Caco-2 (cell line): ENCODE data around the gene RIPK3. TPM values are rescaled to one million over a fixed set of nuclear protein-coding genes. Genes with fewer than 3 reads are reported as not detected.
A peak's percentile ranks its signal among the peaks of the same experiment; 100 is the strongest.
"Not testable (repeated sequence)": the region's sequence is repeated elsewhere in the genome, so short reads cannot be mapped to it uniquely, and the experiment has no call there.

Experiments
- BruUV-seq: library from RNA; stranded (reverse); fragments of 400-500 nt; replicated peaks from 2 replicates; lab custom pipeline; 2021; lab: Mats Ljungman, UMichigan
- CTCF ChIA-PET: fragments of 300-600 bp; sonication (Branson Sonifier 250); formaldehyde crosslinking; loops from one replicate; lab custom pipeline; 2022; ENCODE audit warnings: antibody characterized with exemption; lab: Charles Lee
- POLR2A ChIA-PET: fragments of 300-600 bp; sonication (Branson Sonifier 250); formaldehyde crosslinking; loops from one replicate; lab custom pipeline; 2022; ENCODE audit warnings: antibody characterized with exemption; lab: Charles Lee
- DNase-seq, 2 experiments: peaks; one replicate each; pipeline versions ENCODE4 v3.0.0 to v3.0.0-alpha.2; 2020 to 2022
- H3K27me3 ChIP-seq: replicated peaks from 2 replicates; pipeline ENCODE4 v1.6.0; 2011; ENCODE audit warnings: low read length; ENCODE audit not compliant: control insufficient read depth, insufficient read depth
- H3K36me3 ChIP-seq: 2 replicates; pipeline ENCODE4 v1.5.1; 2011; ENCODE audit warnings: low read length; ENCODE audit not compliant: control insufficient read depth, insufficient read depth
- H3K4me1 ChIP-seq: fragments of 250-450 bp; sonication (Bioruptor Pico); 2 replicates; pipeline ENCODE4 v1.5.1; 2020; ENCODE audit warnings: mild to moderate bottlenecking
- H3K4me3 ChIP-seq: 2 replicates; pipeline ENCODE4 v1.5.1; 2011; ENCODE audit warnings: low read depth, mild to moderate bottlenecking, control low read depth, low read length
- H3K9me3 ChIP-seq: fragments of 250-450 bp; sonication (Bioruptor Pico); 2 replicates; pipeline ENCODE4 v1.5.1; 2020; ENCODE audit warnings: mild to moderate bottlenecking, moderate library complexity
- H3K27ac Mint-ChIP-seq: one replicate; pipeline ENCODE4 v1.8.0; 2022; ENCODE audit warnings: mixed read lengths; ENCODE audit not compliant: unreplicated experiment
- H3K27me3 Mint-ChIP-seq: one replicate; pipeline ENCODE4 v1.8.0; 2022; ENCODE audit warnings: mixed read lengths; ENCODE audit not compliant: insufficient read depth, unreplicated experiment
- H3K36me3 Mint-ChIP-seq: one replicate; pipeline ENCODE4 v1.8.0; 2022; ENCODE audit warnings: mild to moderate bottlenecking, mixed read lengths; ENCODE audit not compliant: insufficient read depth, unreplicated experiment
- H3K4me1 Mint-ChIP-seq: one replicate; pipeline ENCODE4 v1.8.0; 2022; ENCODE audit warnings: low read depth, mixed read lengths; ENCODE audit not compliant: unreplicated experiment
- H3K4me3 Mint-ChIP-seq: one replicate; pipeline ENCODE4 v1.8.0; 2022; ENCODE audit warnings: mild to moderate bottlenecking, moderate library complexity, mixed read lengths; ENCODE audit not compliant: unreplicated experiment
- H3K9me3 Mint-ChIP-seq: one replicate; pipeline ENCODE4 v1.8.0; 2022; ENCODE audit warnings: mixed read lengths; ENCODE audit not compliant: unreplicated experiment
- intact Hi-C: fragments of 100-400 bp; cut with micrococcal nuclease; formaldehyde crosslinking; loops from one replicate; pipeline ENCODE4 v1.10.0; 2022; ENCODE audit not compliant: unreplicated experiment
- total RNA-seq: library from RNA; stranded (reverse); gene quantifications from 2 replicates; pipeline ENCODE4 v1.2.3, GENCODE V29; 2022
- TF ChIP-seq, protein P1 (sequence below), 2 experiments: fragments of 200-600 bp in 1 of 2; IDR thresholded peaks; 1 replicate in 1 of 2; 2 replicates in 1 of 2; pipeline versions ENCODE4 v1.5.1 to v1.8.0; 2011 to 2022; ENCODE audit warnings: antibody characterized with exemption in 1 of 2, control low read depth in 1 of 2, inconsistent platforms in 1 of 2, low read depth in 1 of 2, low read length in 1 of 2, mild to moderate bottlenecking in 1 of 2, moderate library complexity in 1 of 2; ENCODE audit not compliant: insufficient read depth in 1 of 2, severe bottlenecking in 1 of 2, unreplicated experiment in 1 of 2

The RIPK3 gene
- total RNA-seq, 1 experiment from 2014 or later, result 1.5 TPM

DNA sequence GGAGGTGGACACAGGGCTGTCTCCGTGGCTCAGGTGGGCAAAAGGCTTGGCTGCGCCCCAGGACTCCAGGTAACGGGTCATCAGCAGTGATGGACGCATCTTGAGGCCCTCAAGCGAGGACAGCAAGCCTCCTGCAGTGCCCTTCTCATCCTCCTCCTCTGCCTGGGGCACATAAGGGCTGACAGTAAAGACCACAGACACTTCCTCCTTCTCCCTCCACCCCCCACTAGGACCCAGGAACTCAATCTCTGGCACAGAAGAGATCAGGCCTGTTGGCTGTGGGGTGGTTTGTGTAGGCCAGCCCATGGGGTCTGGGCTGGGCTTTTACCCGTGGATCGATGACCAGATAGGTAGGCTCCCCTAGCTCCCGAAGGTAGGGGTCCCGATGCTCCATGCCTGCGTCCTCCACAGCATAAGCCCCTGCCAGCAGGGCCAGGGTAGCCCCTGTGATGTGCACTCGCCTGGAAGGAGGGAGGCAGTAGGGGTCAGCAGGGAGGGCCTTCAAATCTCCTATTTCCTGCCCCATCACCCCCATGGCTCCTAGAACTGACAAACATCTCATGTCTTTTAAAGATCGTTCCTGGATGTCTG lies 10.6 kb downstream of the RIPK3 start:
- TF ChIP-seq, protein P1, sequence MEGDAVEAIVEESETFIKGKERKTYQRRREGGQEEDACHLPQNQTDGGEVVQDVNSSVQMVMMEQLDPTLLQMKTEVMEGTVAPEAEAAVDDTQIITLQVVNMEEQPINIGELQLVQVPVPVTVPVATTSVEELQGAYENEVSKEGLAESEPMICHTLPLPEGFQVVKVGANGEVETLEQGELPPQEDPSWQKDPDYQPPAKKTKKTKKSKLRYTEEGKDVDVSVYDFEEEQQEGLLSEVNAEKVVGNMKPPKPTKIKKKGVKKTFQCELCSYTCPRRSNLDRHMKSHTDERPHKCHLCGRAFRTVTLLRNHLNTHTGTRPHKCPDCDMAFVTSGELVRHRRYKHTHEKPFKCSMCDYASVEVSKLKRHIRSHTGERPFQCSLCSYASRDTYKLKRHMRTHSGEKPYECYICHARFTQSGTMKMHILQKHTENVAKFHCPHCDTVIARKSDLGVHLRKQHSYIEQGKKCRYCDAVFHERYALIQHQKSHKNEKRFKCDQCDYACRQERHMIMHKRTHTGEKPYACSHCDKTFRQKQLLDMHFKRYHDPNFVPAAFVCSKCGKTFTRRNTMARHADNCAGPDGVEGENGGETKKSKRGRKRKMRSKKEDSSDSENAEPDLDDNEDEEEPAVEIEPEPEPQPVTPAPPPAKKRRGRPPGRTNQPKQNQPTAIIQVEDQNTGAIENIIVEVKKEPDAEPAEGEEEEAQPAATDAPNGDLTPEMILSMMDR (IDR thresholded peaks at IDR 0.05; ENCODE audit: insufficient read depth in 1 of 2, low read depth in 1 of 2, low read length in 1 of 2, severe bottlenecking in 1 of 2, unreplicated experiment in 1 of 2), result no peak
- H3K27me3 ChIP-seq, result no peaks in the 10 kb centered on the region; the same call in 1 of the 2 replicates
- intact Hi-C loops, result no loop called here
- ChIA-PET CTCF (interaction anchor here (3.1 kb wide), 1 partner anchor 103 kb away, joined by 12 read pairs; no protein-coding TSS in a partner anchor), POLR2A (interaction anchor here (0.6 kb wide), 1 partner anchor 108 kb away, joined by 3 read pairs; no protein-coding TSS in a partner anchor)
- H3K4me1 ChIP-seq, result peaks cover 9% of the 10 kb centered on the region
- Mint-ChIP-seq H3K36me3 (peaks cover 7% of the 10 kb centered on the region), H3K27me3 (no peaks in the 10 kb centered on the region), H3K4me1 (peaks cover 7% of the 10 kb centered on the region), H3K4me3 (no peak overlapping the region), H3K27ac (no peak overlapping the region), H3K9me3 (no peaks in the 10 kb centered on the region)
- H3K36me3 ChIP-seq, result no peaks in the 10 kb centered on the region
- H3K9me3 ChIP-seq, result no peaks in the 10 kb centered on the region
- BruUV-seq, result no TSS peak
- DNase-seq, result no peak
- no peak overlapping the region for H3K4me3 ChIP-seq

DNA sequence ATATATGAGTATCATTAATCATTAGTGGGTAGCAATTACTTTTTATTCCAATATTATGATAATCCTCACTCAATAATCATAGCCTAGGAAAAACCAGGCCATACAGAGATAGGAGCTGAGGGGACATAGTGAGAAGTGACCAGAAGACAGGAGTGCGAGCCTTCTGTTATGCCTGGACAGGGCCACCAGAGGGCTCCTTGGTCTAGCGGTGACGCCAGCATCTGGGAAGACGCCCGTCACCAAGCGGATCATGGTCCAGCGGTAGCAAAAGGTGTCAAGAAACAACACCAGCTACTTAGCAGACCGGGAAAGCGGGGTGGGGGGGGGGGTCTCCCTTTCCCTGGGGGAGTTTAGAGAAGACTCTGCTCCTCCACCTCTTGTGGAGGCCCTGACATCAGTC lies 11.9 kb downstream of the RIPK3 start:
- H3K9me3 ChIP-seq, H3K4me3 Mint-ChIP-seq, H3K4me1 ChIP-seq, POLR2A ChIA-PET, H3K4me1 Mint-ChIP-seq, H3K4me3 ChIP-seq, BruUV-seq, H3K9me3 Mint-ChIP-seq, H3K36me3 ChIP-seq, H3K27me3 Mint-ChIP-seq, H3K27me3 ChIP-seq, H3K27ac Mint-ChIP-seq, H3K36me3 Mint-ChIP-seq: not testable (repeated sequence)
- TF ChIP-seq, protein P1 (IDR thresholded peaks at IDR 0.05; ENCODE audit: insufficient read depth in 1 of 2, low read depth in 1 of 2, low read length in 1 of 2, severe bottlenecking in 1 of 2, unreplicated experiment in 1 of 2), result peak in 1 of 2 experiments; percentile 67
- DNase-seq, result peak; percentile 63 to 69
- intact Hi-C loops, result loop anchor here (1.0 kb wide), 2 partner anchors 103 to 108 kb away; no protein-coding TSS in a partner anchor
- CTCF ChIA-PET, result interaction anchor here (1.0 to 3.1 kb wide), 3 partner anchors 103 to 109 kb away, joined by 3 to 12 read pairs (median 3); no protein-coding TSS in a partner anchor

DNA sequence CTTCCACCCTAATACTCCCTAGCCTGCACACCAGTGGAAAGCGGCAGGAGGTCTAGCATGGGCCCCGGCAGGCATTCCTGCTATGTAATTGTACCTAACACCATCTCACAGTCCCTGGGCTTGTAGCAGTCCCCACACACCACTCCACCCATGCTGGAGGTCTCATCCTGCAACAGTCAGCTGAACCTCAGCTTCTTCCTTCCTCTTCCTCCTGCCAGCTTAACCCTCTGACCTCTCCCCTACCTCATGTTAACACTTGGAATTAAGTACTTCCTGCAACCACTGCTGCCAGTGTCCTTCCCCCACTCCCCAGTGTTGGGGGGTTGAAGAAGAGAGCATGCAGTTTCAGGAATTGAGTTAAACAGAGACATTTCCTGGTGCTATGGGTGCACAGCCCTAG lies 12.5 kb downstream of the RIPK3 start:
- no peaks in the 10 kb centered on the region; the same call in 1 of the 2 replicates for H3K27me3 ChIP-seq
- no TSS peak for BruUV-seq

More for the DNA sequence above, 12.5 kb downstream of the RIPK3 start:
- H3K27me3 Mint-ChIP-seq, result no peaks in the 10 kb centered on the region
- no peak overlapping the region for H3K27ac Mint-ChIP-seq
- CTCF ChIA-PET, result interaction anchor here (0.6 to 3.1 kb wide), 4 partner anchors 103 to 769 kb away, joined by 3 to 12 read pairs (median 3); no protein-coding TSS in a partner anchor
- H3K9me3 Mint-ChIP-seq, result no peaks in the 10 kb centered on the region
- H3K9me3 ChIP-seq, result no peaks in the 10 kb centered on the region
- H3K4me3 ChIP-seq, result no peak overlapping the region
- POLR2A ChIA-PET, result no interaction called here
- intact Hi-C loops, result no loop called here
- peaks cover 5% of the 10 kb centered on the region for H3K4me1 Mint-ChIP-seq
- TF ChIP-seq, protein P1 (IDR thresholded peaks at IDR 0.05; ENCODE audit: insufficient read depth in 1 of 2, low read depth in 1 of 2, low read length in 1 of 2, severe bottlenecking in 1 of 2, unreplicated experiment in 1 of 2), result no peak
- peaks cover 2% of the 10 kb centered on the region for H3K36me3 Mint-ChIP-seq
- H3K36me3 ChIP-seq, result no peaks in the 10 kb centered on the region
- H3K4me3 Mint-ChIP-seq, result no peak overlapping the region
- no peaks in the 10 kb centered on the region for H3K4me1 ChIP-seq
- DNase-seq, result no peak
